ENCODE data around the gene XPO6.

The XPO6 gene

GRCh38 chr16:28104404-28104803 is 107.4 kb downstream of the XPO6 start:
- Mint-ChIP-seq H3K4me3 (no peak overlapping the region), H3K4me1 (ENCODE audit: low read depth) (peaks cover 24% of the 10 kb centered on the region), H3K36me3 (ENCODE audit: low read depth) (peaks cover 100% of the 10 kb centered on the region), H3K27ac (no peak overlapping the region), H3K9me3 (no peaks in the 10 kb centered on the region), H3K27me3 (no peaks in the 10 kb centered on the region)
- intact Hi-C loops (cut with micrococcal nuclease), result no loop called here

- H3K4me1 Mint-ChIP-seq (ENCODE audit: low read depth), result peaks cover 16% of the 10 kb centered on the region
- H3K27ac Mint-ChIP-seq, result no peak overlapping the region
- no peaks in the 10 kb centered on the region for H3K9me3 Mint-ChIP-seq
- H3K36me3 Mint-ChIP-seq (ENCODE audit: low read depth), result peaks cover 100% of the 10 kb centered on the region
- no peak overlapping the region for H3K4me3 Mint-ChIP-seq
- intact Hi-C loops (cut with micrococcal nuclease), result no loop called here
- H3K27me3 Mint-ChIP-seq, result no peaks in the 10 kb centered on the region
These were observed 108.1 kb downstream of the XPO6 start for GRCh38 chr16:28103516-28104170.

- H3K36me3 Mint-ChIP-seq (ENCODE audit: low read depth), result peaks cover 100% of the 10 kb centered on the region
- H3K27me3 Mint-ChIP-seq, result no peaks in the 10 kb centered on the region
- no peaks in the 10 kb centered on the region for H3K9me3 Mint-ChIP-seq
- no peaks in the 10 kb centered on the region for H3K4me1 Mint-ChIP-seq (ENCODE audit: low read depth)
- no peak overlapping the region for H3K27ac Mint-ChIP-seq
- H3K4me3 Mint-ChIP-seq, result no peak overlapping the region
- intact Hi-C loops (cut with micrococcal nuclease), result no loop called here
These were observed 110.3 kb downstream of the XPO6 start for GRCh38 chr16:28101533-28101890.

GRCh38 chr16:28100810-28101532 is 110.8 kb downstream of the XPO6 start:
- H3K9me3 Mint-ChIP-seq, result no peaks in the 10 kb centered on the region
- intact Hi-C loops (cut with micrococcal nuclease), result no loop called here

GRCh38 chr16:28098959-28099945 is 112.5 kb downstream of the XPO6 start:
- Mint-ChIP-seq H3K27ac (no peak overlapping the region), H3K9me3 (no peaks in the 10 kb centered on the region), H3K4me3 (no peak overlapping the region), H3K4me1 (ENCODE audit: low read depth) (no peaks in the 10 kb centered on the region), H3K36me3 (ENCODE audit: low read depth) (peaks cover 89% of the 10 kb centered on the region), H3K27me3 (no peaks in the 10 kb centered on the region)
- intact Hi-C loops (cut with micrococcal nuclease), result no loop called here

More at GRCh38 chr16:28100810-28101532, 110.8 kb downstream of the XPO6 start:
- H3K27ac Mint-ChIP-seq, result no peak overlapping the region
- H3K36me3 Mint-ChIP-seq (ENCODE audit: low read depth), result peaks cover 100% of the 10 kb centered on the region
- no peaks in the 10 kb centered on the region for H3K4me1 Mint-ChIP-seq (ENCODE audit: low read depth)
- H3K4me3 Mint-ChIP-seq, result no peak overlapping the region
- H3K27me3 Mint-ChIP-seq, result no peaks in the 10 kb centered on the region

GRCh38 chr16:28098171-28098958 is 113.4 kb downstream of the XPO6 start:
- H3K27ac Mint-ChIP-seq, result no peak overlapping the region

GRCh38 chr16:28096983-28097899 is 114.5 kb downstream of the XPO6 start:
- Mint-ChIP-seq H3K4me1 (ENCODE audit: low read depth) (no peaks in the 10 kb centered on the region), H3K4me3 (no peak overlapping the region), H3K9me3 (no peaks in the 10 kb centered on the region), H3K36me3 (ENCODE audit: low read depth) (peaks cover 89% of the 10 kb centered on the region), H3K27ac (no peak overlapping the region), H3K27me3 (no peaks in the 10 kb centered on the region)
- intact Hi-C loops (cut with micrococcal nuclease), result no loop called here

More at GRCh38 chr16:28098171-28098958, 113.4 kb downstream of the XPO6 start:
- intact Hi-C loops (cut with micrococcal nuclease), result no loop called here
- Mint-ChIP-seq H3K4me3 (no peak overlapping the region), H3K4me1 (ENCODE audit: low read depth) (no peaks in the 10 kb centered on the region), H3K36me3 (ENCODE audit: low read depth) (peaks cover 89% of the 10 kb centered on the region), H3K27me3 (no peaks in the 10 kb centered on the region), H3K9me3 (no peaks in the 10 kb centered on the region)

- H3K36me3 Mint-ChIP-seq (ENCODE audit: low read depth), result peaks cover 52% of the 10 kb centered on the region
- no peaks in the 10 kb centered on the region for H3K9me3 Mint-ChIP-seq
- no peak overlapping the region for H3K27ac Mint-ChIP-seq
- no peaks in the 10 kb centered on the region for H3K27me3 Mint-ChIP-seq
- intact Hi-C loops (cut with micrococcal nuclease), result no loop called here
- H3K4me3 Mint-ChIP-seq, result no peak overlapping the region
- H3K4me1 Mint-ChIP-seq (ENCODE audit: low read depth), result no peaks in the 10 kb centered on the region
These were observed 118.4 kb downstream of the XPO6 start for GRCh38 chr16:28093385-28093725.

- no peak overlapping the region for H3K4me3 Mint-ChIP-seq
- intact Hi-C loops (cut with micrococcal nuclease), result no loop called here
- no peaks in the 10 kb centered on the region for H3K9me3 Mint-ChIP-seq
- no peaks in the 10 kb centered on the region for H3K27me3 Mint-ChIP-seq
- peaks cover 47% of the 10 kb centered on the region for H3K36me3 Mint-ChIP-seq (ENCODE audit: low read depth)
- no peak overlapping the region for H3K27ac Mint-ChIP-seq
- no peaks in the 10 kb centered on the region for H3K4me1 Mint-ChIP-seq (ENCODE audit: low read depth)
These were observed 118.9 kb downstream of the XPO6 start for GRCh38 chr16:28092721-28093384.

- no peaks in the 10 kb centered on the region for H3K4me1 Mint-ChIP-seq (ENCODE audit: low read depth)
- H3K4me3 Mint-ChIP-seq, result no peak overlapping the region
- intact Hi-C loops (cut with micrococcal nuclease), result no loop called here
- peaks cover 35% of the 10 kb centered on the region for H3K36me3 Mint-ChIP-seq (ENCODE audit: low read depth)
- H3K9me3 Mint-ChIP-seq, result no peaks in the 10 kb centered on the region
- H3K27me3 Mint-ChIP-seq, result no peaks in the 10 kb centered on the region
- H3K27ac Mint-ChIP-seq, result no peak overlapping the region
These were observed 120.1 kb downstream of the XPO6 start for GRCh38 chr16:28091656-28092055.

- Mint-ChIP-seq H3K27me3 (no peaks in the 10 kb centered on the region), H3K4me3 (no peak overlapping the region), H3K4me1 (ENCODE audit: low read depth) (no peaks in the 10 kb centered on the region), H3K36me3 (ENCODE audit: low read depth) (peaks cover 26% of the 10 kb centered on the region), H3K27ac (peak overlapping the region; percentile 19), H3K9me3 (no peaks in the 10 kb centered on the region)
- intact Hi-C loops (cut with micrococcal nuclease), result no loop called here
These were observed 121.0 kb downstream of the XPO6 start for GRCh38 chr16:28090646-28091377.

GRCh38 chr16:28089992-28090365 is 121.8 kb downstream of the XPO6 start:
- Mint-ChIP-seq H3K27me3 (no peaks in the 10 kb centered on the region), H3K27ac (peak overlapping the region; percentile 19), H3K9me3 (no peaks in the 10 kb centered on the region), H3K4me3 (no peak overlapping the region), H3K36me3 (ENCODE audit: low read depth) (peaks cover 23% of the 10 kb centered on the region), H3K4me1 (ENCODE audit: low read depth) (no peaks in the 10 kb centered on the region)
- intact Hi-C loops (cut with micrococcal nuclease), result no loop called here

Data from dendritic cell treated with granulocyte-macrophage colony-stimulating factor and Interleukin-4, amounts not matched to agents 40 ng/mL and 50 ng/mL, for 4 days (primary cell).